Neural cell (in vitro differentiated cells): Measurements from ENCODE around the gene TGFBI.

Source experiments
- EP300 ChIP-seq: fragments of 450-650 bp; conservative IDR thresholded peaks from 2 replicates; pipeline ENCODE4 v1.6.1; 2014; ENCODE audit warnings: antibody characterized with exemption, mild to moderate bottlenecking, moderate library complexity; ENCODE audit not compliant: poor library complexity, severe bottlenecking
- EZH2 ChIP-seq: fragments of 200-600, 300-800 bp; shearing (Covaris generic), sonication (generic); IDR thresholded peaks from 2 replicates; pipeline ENCODE4 v1.6.1; 2014; ENCODE audit warnings: antibody characterized with exemption, low read length, borderline replicate concordance, mild to moderate bottlenecking; ENCODE audit not compliant: insufficient read depth, poor library complexity, severe bottlenecking
- MXI1 ChIP-seq: fragments of 450-650 bp; conservative IDR thresholded peaks from 2 replicates; pipeline ENCODE4 v1.6.1; 2014; ENCODE audit warnings: antibody characterized with exemption, mild to moderate bottlenecking; ENCODE audit not compliant: poor library complexity, severe bottlenecking
- POLR2AphosphoS5 ChIP-seq: IDR thresholded peaks from 2 replicates; pipeline ENCODE4 v1.6.1; 2012
- RAD21 ChIP-seq: fragments of 450-650 bp; conservative IDR thresholded peaks from 2 replicates; pipeline ENCODE4 v1.6.1; 2014; ENCODE audit warnings: antibody characterized with exemption, mild to moderate bottlenecking, moderate library complexity
- TAF1 ChIP-seq: IDR thresholded peaks from 2 replicates; pipeline ENCODE4 v1.6.1; 2012; ENCODE audit warnings: low read depth
- TF ChIP-seq, protein P1 (sequence below): fragments of 450-650 bp; IDR thresholded peaks from 2 replicates; pipeline ENCODE4 v1.5.1; 2014; ENCODE audit warnings: antibody characterized with exemption, mild to moderate bottlenecking, moderate library complexity; ENCODE audit not compliant: poor library complexity, severe bottlenecking
- TF ChIP-seq, protein P2 (sequence below): IDR thresholded peaks from 2 replicates; pipeline ENCODE4 v1.6.1; 2012; ENCODE audit warnings: borderline replicate concordance

- TF ChIP-seq POLR2AphosphoS5 (no peak), MXI1 (no peak), RAD21 (no peak), EP300 (no peak), EZH2 (no peak), TAF1 (no peak)
- TF ChIP-seq, protein P1, sequence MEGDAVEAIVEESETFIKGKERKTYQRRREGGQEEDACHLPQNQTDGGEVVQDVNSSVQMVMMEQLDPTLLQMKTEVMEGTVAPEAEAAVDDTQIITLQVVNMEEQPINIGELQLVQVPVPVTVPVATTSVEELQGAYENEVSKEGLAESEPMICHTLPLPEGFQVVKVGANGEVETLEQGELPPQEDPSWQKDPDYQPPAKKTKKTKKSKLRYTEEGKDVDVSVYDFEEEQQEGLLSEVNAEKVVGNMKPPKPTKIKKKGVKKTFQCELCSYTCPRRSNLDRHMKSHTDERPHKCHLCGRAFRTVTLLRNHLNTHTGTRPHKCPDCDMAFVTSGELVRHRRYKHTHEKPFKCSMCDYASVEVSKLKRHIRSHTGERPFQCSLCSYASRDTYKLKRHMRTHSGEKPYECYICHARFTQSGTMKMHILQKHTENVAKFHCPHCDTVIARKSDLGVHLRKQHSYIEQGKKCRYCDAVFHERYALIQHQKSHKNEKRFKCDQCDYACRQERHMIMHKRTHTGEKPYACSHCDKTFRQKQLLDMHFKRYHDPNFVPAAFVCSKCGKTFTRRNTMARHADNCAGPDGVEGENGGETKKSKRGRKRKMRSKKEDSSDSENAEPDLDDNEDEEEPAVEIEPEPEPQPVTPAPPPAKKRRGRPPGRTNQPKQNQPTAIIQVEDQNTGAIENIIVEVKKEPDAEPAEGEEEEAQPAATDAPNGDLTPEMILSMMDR: no peak
- TF ChIP-seq, protein P2, sequence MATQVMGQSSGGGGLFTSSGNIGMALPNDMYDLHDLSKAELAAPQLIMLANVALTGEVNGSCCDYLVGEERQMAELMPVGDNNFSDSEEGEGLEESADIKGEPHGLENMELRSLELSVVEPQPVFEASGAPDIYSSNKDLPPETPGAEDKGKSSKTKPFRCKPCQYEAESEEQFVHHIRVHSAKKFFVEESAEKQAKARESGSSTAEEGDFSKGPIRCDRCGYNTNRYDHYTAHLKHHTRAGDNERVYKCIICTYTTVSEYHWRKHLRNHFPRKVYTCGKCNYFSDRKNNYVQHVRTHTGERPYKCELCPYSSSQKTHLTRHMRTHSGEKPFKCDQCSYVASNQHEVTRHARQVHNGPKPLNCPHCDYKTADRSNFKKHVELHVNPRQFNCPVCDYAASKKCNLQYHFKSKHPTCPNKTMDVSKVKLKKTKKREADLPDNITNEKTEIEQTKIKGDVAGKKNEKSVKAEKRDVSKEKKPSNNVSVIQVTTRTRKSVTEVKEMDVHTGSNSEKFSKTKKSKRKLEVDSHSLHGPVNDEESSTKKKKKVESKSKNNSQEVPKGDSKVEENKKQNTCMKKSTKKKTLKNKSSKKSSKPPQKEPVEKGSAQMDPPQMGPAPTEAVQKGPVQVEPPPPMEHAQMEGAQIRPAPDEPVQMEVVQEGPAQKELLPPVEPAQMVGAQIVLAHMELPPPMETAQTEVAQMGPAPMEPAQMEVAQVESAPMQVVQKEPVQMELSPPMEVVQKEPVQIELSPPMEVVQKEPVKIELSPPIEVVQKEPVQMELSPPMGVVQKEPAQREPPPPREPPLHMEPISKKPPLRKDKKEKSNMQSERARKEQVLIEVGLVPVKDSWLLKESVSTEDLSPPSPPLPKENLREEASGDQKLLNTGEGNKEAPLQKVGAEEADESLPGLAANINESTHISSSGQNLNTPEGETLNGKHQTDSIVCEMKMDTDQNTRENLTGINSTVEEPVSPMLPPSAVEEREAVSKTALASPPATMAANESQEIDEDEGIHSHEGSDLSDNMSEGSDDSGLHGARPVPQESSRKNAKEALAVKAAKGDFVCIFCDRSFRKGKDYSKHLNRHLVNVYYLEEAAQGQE: no peak
Observed at GRCh38 chr5:135997673-135998335, 31.0 kb upstream of the TGFBI start.
